ENCODE results near the gene CAVIN3. TPM values are rescaled to one million over a fixed set of nuclear protein-coding genes. Genes with fewer than 3 reads are reported as not detected.

CAVIN3 gene
- total and polyA plus RNA-seq, 12 donors = 8.4 to 126 (median 49.6) TPM

DNA sequence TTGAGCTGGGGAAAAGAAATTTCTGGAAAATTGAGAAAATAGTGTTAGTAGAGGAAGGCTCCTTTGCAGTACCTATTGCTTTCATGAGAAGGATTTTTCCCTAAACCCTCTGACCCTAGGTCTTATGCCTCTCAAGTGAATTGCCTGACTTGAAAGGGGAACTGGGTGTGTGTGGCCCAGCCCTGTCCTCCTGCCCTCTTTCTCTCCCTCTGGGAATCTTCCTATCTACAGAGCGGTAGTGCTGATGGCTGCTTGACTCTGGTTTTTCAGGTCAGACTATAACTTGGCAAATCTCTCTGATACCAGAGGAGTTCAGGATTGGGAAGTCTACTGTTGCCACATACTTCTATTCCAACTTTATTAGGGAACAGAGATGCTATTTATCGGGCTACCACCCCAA, 19.2 kb downstream of the CAVIN3 start:
- 76 to 90% (median 84%) methylated on average over 2 of the region's 2 CpGs for whole genome bisulfite sequencing, 4 donors
- intact Hi-C loops (cut with DNase I) = loop anchor here in 1 of 2 donors (10.0 kb wide), 1 partner anchor 276 kb away; no protein-coding TSS in a partner anchor

GRCh38 chr11:6300325-6300724, 20.0 kb downstream of the CAVIN3 start:
- intact Hi-C loops (cut with DNase I) = loop anchor here in 1 of 2 donors (10.0 kb wide), 1 partner anchor 276 kb away; no protein-coding TSS in a partner anchor
- DNase-seq = no peak
- Histone ChIP-seq H3K9me3 (replicated peaks in 1 of 3) (no peaks in the 10 kb centered on the region), H3K27ac (no peak overlapping the region), H3K4me3 (no peak overlapping the region), H3K27me3 (no peaks in the 10 kb centered on the region), H3K4me1 (replicated peaks in 1 of 2) (no peaks in the 10 kb centered on the region), H3K36me3 (replicated peaks in 1 of 2) (no peaks in the 10 kb centered on the region)
- no peak for TF ChIP-seq POLR2A (IDR thresholded peaks at IDR 0.05)
- TF ChIP-seq, protein P1, sequence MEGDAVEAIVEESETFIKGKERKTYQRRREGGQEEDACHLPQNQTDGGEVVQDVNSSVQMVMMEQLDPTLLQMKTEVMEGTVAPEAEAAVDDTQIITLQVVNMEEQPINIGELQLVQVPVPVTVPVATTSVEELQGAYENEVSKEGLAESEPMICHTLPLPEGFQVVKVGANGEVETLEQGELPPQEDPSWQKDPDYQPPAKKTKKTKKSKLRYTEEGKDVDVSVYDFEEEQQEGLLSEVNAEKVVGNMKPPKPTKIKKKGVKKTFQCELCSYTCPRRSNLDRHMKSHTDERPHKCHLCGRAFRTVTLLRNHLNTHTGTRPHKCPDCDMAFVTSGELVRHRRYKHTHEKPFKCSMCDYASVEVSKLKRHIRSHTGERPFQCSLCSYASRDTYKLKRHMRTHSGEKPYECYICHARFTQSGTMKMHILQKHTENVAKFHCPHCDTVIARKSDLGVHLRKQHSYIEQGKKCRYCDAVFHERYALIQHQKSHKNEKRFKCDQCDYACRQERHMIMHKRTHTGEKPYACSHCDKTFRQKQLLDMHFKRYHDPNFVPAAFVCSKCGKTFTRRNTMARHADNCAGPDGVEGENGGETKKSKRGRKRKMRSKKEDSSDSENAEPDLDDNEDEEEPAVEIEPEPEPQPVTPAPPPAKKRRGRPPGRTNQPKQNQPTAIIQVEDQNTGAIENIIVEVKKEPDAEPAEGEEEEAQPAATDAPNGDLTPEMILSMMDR (IDR thresholded peaks at IDR 0.05) = no peak
- WGBS, 4 donors = 44 to 60% (median 58%) methylated on average over 3 of the region's 3 CpGs

More for the DNA sequence above, 19.2 kb downstream of the CAVIN3 start:
- no peak for TF ChIP-seq POLR2A (IDR thresholded peaks at IDR 0.05)
- TF ChIP-seq, protein P1 (IDR thresholded peaks at IDR 0.05) = no peak
- H3K36me3 ChIP-seq (replicated peaks in 1 of 2) = no peaks in the 10 kb centered on the region
- no peak overlapping the region for H3K4me3 ChIP-seq
- no peaks in the 10 kb centered on the region for H3K4me1 ChIP-seq (replicated peaks in 1 of 2)
- H3K27me3 ChIP-seq = no peaks in the 10 kb centered on the region
- H3K27ac ChIP-seq = no peak overlapping the region
- DNase-seq = no peak
- no peaks in the 10 kb centered on the region for H3K9me3 ChIP-seq (replicated peaks in 1 of 3)

DNA sequence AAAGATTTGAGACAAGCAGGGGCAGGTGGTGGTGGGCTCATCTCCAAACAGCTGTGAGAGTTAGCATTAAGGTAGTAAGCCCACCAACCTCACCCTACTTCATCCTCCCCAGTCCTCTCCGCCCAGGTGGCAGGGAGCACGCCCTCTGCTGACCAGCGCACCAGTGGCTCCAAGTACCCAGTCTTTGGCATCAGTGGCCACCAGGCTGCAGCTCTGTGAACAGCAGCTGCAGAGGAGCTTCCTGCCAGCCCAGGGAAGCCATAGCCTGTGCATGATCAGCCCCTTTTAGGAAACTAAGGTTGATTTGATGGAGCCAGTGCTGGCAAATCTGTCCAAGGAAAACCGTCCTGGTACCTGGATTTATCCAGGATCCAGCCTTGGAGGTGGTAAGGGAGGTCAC, 21.7 kb downstream of the CAVIN3 start:
- no peak overlapping the region for H3K27ac ChIP-seq
- 49 to 84% (median 59%) methylated on average over 4 of the region's 4 CpGs for WGBS, 4 donors
- no peaks in the 10 kb centered on the region for H3K27me3 ChIP-seq
- intact Hi-C loops (cut with DNase I) = no loop called here
- DNase-seq = peak in 6 of 7 donors; percentile 22 to 47 (median 34)
- H3K4me3 ChIP-seq = no peak overlapping the region
- H3K36me3 ChIP-seq (replicated peaks in 1 of 2) = no peaks in the 10 kb centered on the region
- TF ChIP-seq, protein P1 (IDR thresholded peaks at IDR 0.05) = peak; percentile 13 to 53 (median 45)
- TF ChIP-seq POLR2A (IDR thresholded peaks at IDR 0.05) = no peak
- H3K4me1 ChIP-seq (replicated peaks in 1 of 2) = no peaks in the 10 kb centered on the region
- H3K9me3 ChIP-seq (replicated peaks in 1 of 3) = no peaks in the 10 kb centered on the region

- Histone ChIP-seq H3K4me1 (replicated peaks in 1 of 2) (no peaks in the 10 kb centered on the region), H3K36me3 (replicated peaks in 1 of 2) (no peaks in the 10 kb centered on the region), H3K4me3 (no peak overlapping the region), H3K9me3 (replicated peaks in 1 of 3) (no peaks in the 10 kb centered on the region), H3K27me3 (no peaks in the 10 kb centered on the region), H3K27ac (no peak overlapping the region)
- intact Hi-C loops (cut with DNase I) = no loop called here
- TF ChIP-seq, protein P1 (IDR thresholded peaks at IDR 0.05) = peak in 3 of 6 experiments; percentile 7 to 36 (median 16)
- no peak for TF ChIP-seq POLR2A (IDR thresholded peaks at IDR 0.05)
- DNase-seq = no peak
- 82 to 100% (median 87%) methylated on average over 1 of the region's 1 CpG for WGBS, 4 donors
Measured at GRCh38 chr11:6297831-6298230, 22.5 kb downstream of the CAVIN3 start.
